Measurements from ENCODE around the gene VPS39. TPM values are rescaled to one million over a fixed set of nuclear protein-coding genes. Genes with fewer than 3 reads are reported as not detected.

Gene VPS39
- total RNA-seq, 1 donor from 2014 or later: 22.6 TPM

GRCh38 chr15:42138411-42138810 lies 69.7 kb downstream of the VPS39 start:
- DNase-seq (ENCODE audit: low read depth) (no peak), FAIRE-seq (no peak)
- H3K27me3 ChIP-seq (ENCODE audit: control insufficient read depth, insufficient read depth, low read length): no peaks in the 10 kb centered on the region

GRCh38 chr15:42137461-42138261 lies 70.4 kb downstream of the VPS39 start:
- DNase-seq (ENCODE audit: low read depth): peak; percentile 54
- no peak for FAIRE-seq
- peak; percentile 47 for TF ChIP-seq CTCF (IDR thresholded peaks at IDR 0.05; ENCODE audit: insufficient read depth, low read length, severe bottlenecking)
- H3K4me3 ChIP-seq (ENCODE audit: low read depth, low read length): no peak overlapping the region
- no peaks in the 10 kb centered on the region for H3K36me3 ChIP-seq (ENCODE audit: control insufficient read depth, insufficient read depth, low read length)
- no peaks in the 10 kb centered on the region for H3K27me3 ChIP-seq (ENCODE audit: control insufficient read depth, insufficient read depth, low read length)

More at GRCh38 chr15:42138411-42138810, 69.7 kb downstream of the VPS39 start:
- no peak overlapping the region for H3K4me3 ChIP-seq (ENCODE audit: low read depth, low read length)
- no peak for TF ChIP-seq CTCF (IDR thresholded peaks at IDR 0.05; ENCODE audit: insufficient read depth, low read length, severe bottlenecking)
- H3K36me3 ChIP-seq (ENCODE audit: control insufficient read depth, insufficient read depth, low read length): no peaks in the 10 kb centered on the region

- no peak for FAIRE-seq
- H3K36me3 ChIP-seq (ENCODE audit: control insufficient read depth, insufficient read depth, low read length): no peaks in the 10 kb centered on the region
- no peak for TF ChIP-seq CTCF (IDR thresholded peaks at IDR 0.05; ENCODE audit: insufficient read depth, low read length, severe bottlenecking)
- no peaks in the 10 kb centered on the region for H3K27me3 ChIP-seq (ENCODE audit: control insufficient read depth, insufficient read depth, low read length)
- H3K4me3 ChIP-seq (ENCODE audit: low read depth, low read length): no peak overlapping the region
- DNase-seq (ENCODE audit: low read depth): no peak
Observed at GRCh38 chr15:42136513-42136912, 71.6 kb downstream of the VPS39 start.

- Histone ChIP-seq H3K27me3 (ENCODE audit: control insufficient read depth, insufficient read depth, low read length) (peaks cover 6% of the 10 kb centered on the region), H3K4me3 (ENCODE audit: low read depth, low read length) (no peak overlapping the region), H3K36me3 (ENCODE audit: control insufficient read depth, insufficient read depth, low read length) (no peaks in the 10 kb centered on the region)
- TF ChIP-seq CTCF (IDR thresholded peaks at IDR 0.05; ENCODE audit: insufficient read depth, low read length, severe bottlenecking): no peak
- DNase-seq (ENCODE audit: low read depth): no peak
- no peak for FAIRE-seq
Observed at GRCh38 chr15:42135351-42135750, 72.8 kb downstream of the VPS39 start.

- Histone ChIP-seq H3K27me3 (ENCODE audit: control insufficient read depth, insufficient read depth, low read length) (peaks cover 6% of the 10 kb centered on the region), H3K4me3 (ENCODE audit: low read depth, low read length) (no peak overlapping the region), H3K36me3 (ENCODE audit: control insufficient read depth, insufficient read depth, low read length) (no peaks in the 10 kb centered on the region)
- DNase-seq (ENCODE audit: low read depth) (no peak), FAIRE-seq (no peak)
- no peak for TF ChIP-seq CTCF (IDR thresholded peaks at IDR 0.05; ENCODE audit: insufficient read depth, low read length, severe bottlenecking)
Observed at GRCh38 chr15:42134617-42135245, 73.4 kb downstream of the VPS39 start.
